Activated T-cell treated with anti-CD3 and anti-CD28 coated beads for 24 hours (primary cell): ENCODE measurements around the gene DPP10.

ENCODE experiments used
- DNase-seq: peaks from one replicate; pipeline ENCODE4 v3.0.0-alpha.2; 2020; ENCODE audit warnings: low read depth

DPP10 gene

DNA sequence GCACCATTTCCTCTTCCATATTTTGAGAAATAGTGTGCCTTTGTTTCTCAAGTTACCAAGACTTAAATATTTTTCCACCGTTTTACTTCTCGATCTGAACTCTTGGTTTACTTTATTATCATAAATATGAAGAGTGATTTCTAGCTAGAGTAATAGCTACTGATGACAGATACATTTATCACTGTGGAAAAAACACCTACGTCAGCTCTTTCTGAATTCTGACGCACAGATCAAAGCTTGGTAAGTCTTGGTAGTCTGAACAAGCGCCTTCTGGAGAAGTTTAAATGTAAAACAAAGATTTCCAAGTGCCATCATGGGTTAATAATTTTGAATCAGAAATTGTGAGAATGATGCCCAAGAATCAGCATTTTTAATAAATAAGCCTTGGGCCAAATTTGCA lies 367.7 kb downstream of the DPP10 start:
- no peak for DNase-seq

DNA sequence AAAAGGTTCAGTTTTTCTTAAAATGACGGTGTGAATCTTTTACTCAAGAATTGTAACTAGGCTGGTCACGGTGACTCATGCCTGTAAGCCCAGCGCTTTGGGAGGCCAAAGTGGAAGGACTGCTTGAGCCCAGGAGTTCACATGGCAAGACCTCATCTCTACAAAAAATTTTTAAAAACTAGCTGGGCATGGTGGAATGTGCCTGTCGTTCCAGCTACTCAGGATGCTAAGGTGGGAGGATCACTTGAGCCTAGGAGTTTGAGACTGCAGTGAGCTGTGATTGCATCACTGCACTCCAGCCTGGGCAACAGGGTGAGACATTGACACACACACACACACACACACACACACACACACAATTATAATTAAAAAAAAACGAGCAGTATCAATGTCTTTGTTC lies 369.8 kb downstream of the DPP10 start:
- DNase-seq: no peak

DNA sequence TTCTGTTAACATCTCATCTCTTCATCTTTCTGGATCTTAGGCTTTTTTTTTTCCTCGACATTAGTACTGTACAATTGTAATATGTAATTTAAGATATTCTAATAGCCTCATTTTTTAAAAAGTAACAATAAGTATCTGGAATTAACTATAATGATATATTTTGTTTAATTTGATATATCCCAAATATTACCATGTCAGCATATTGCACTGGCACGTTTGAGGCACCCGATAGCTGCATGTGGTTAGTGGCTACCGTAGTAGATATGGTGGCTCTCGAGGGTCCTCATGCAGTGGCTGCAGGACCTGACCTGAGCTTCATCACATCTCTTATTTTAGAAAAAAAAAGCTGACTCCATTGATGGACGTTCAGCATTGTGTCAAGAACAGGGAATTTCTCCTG lies 371.9 kb downstream of the DPP10 start:
- no peak for DNase-seq

DNA sequence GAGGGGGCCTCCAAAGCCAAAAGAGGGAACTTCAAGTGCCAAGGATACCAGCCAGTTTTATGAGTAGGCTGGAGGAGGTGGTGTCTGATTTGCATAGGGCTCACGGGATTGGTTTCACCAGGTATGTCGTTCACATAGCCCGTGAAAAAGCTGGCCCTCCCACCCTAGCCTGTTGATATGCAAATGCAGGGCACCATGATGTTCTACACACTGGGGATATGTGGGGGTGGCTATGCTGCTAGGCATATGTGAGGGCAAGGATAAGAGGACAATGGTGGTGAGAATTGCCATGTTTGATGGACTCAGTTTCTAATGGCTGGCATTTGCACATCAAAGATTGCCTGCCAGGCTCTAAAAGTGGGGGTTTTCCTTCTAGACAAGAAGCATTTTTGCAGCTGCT lies 378.6 kb downstream of the DPP10 start:
- no peak for DNase-seq

DNA sequence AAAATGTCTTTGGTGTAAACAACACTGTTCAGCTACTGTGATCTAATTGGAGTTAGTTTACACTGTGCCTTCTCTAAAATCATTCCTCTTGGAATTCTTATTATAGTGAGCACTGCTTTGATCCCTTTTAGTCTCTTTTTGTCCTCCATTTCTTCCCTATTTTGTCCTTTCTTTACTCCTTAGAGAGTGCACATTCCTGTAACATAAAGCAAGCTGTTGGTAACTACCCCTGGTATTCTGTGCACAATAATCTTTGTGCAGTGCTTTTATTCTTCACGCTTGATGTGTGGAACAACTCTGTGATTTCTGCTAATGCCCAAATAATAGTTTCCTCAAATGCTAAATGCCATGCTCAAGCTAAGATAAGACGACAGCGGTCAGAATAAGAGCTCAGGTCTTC lies 401.5 kb downstream of the DPP10 start:
- no peak for DNase-seq

DNA sequence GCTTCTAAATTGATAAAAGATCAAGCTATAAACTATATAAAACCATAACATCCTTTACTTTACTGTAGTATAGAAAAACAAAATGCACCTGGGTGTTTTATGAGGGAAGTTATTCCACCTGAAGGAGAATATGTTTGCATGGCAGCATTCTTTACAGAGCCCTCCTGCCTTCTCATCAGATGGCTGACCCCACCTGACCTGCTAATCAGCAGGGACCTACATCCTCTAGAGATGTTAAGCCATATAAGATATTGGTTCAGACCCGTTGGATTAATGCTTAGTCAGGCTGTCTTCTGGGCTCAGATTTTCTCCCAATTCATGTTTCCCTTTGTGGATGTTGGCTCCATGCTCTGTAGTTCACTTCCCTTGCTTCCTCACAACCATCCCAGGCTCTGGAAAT lies 414.8 kb downstream of the DPP10 start:
- no peak for DNase-seq

DNA sequence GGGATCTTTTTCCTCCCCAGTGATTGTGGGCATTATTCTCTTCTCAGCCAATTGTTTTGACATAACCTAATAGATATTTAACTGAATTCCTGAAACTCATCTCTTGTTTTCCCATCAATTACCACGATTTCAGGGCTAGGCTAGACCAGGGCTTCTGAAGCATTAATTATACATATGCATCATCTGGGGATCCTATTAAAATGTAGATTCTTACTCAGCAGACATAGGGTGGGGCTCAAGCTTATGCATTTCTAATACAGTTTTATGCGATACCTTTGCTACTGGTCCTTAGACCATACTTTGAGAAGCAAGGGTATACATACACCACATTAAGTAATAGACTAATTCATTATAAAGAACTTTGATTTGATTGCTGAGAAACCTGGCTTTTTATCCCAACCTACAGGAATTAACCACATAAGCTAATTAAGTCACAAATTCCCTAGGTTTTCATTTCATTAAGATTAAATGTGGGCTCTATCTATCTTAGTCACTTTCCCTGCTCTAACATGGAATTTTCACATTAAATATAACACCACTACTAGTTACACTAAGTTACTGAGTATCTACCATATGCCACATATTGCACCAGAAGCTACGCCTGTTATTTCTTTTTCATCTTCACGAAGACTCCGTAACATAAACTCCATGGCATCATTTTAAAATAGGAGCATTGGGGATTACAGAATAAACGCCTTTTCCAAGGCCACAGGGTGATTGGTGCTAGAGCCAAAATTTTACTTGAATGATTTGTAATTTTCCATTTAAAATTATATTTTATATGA lies 417.5 kb downstream of the DPP10 start:
- DNase-seq: no peak

DNA sequence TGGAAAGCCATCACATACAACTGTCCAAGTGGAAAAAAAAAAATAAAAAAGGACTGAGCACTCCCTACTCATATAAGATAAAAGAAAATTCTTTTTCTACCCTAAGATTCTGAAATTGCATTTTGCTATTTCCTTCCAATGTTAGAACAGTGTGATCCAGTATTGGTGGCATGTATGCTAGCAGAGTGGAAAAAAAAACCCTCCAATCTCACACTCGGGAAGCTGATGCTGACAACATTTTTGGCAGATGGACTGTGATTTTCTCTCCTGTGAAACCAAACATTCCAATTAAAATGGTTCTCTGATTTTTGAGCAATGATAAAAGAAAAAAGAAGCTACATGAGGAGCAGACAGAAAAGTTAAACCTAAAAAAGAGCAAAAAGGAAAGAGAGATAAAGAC lies 419.8 kb downstream of the DPP10 start:
- no peak for DNase-seq

DNA sequence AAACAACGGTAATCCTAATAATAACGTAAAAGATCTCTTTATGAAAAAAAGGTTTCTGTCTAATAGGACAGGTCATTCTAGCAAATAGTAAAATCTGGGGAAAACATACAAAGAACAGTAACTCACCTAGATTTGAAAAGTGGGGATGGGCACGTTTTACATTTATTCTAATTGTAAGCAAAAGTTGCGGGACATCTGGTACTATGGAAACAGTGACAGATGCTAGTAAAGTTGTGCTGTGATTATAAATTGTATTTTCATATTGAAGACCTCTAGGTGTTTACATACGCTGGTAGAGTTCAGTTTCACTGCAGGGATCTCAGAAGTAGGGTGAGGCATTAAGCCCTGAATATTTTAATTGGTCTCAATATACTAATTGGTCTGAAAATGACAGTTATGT lies 422.5 kb downstream of the DPP10 start:
- no peak for DNase-seq

DNA sequence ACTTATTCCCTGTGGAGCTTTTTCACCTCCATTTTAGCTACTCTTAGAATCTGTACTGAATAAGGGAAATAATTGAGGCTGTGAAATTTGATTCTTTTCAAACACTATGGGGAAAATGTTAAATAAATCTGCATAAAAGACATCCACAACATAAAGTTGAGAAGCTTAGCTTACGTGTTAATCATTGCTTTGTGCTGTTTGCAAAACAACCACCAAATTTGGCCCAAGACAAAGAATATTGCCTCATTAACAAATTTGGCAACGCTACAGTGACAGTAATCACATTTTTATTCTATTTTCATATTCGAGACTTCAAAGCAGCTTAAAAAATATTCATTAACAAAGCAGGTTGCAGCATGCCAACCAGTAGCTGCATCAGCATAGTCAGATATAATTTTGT lies 437.6 kb downstream of the DPP10 start:
- DNase-seq: no peak

DNA sequence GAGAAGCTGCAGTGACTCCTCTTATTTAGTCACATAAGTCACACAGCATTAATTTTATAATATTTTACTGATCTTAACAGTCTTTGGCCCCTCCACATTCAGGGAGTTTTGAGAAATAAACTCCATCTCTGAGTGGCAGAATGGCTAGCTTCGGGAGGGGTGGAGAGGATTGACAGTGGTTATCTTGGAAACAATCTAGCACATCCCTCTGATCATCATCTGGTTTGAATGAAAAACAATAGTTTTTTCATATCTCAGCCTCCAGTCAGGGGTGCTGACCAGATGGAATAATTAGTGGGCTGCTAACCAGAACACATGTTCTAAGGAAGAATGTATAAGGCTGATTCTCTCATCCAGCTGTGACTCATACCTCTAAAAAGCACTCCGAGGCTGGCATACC lies 477.5 kb downstream of the DPP10 start:
- DNase-seq: no peak

DNA sequence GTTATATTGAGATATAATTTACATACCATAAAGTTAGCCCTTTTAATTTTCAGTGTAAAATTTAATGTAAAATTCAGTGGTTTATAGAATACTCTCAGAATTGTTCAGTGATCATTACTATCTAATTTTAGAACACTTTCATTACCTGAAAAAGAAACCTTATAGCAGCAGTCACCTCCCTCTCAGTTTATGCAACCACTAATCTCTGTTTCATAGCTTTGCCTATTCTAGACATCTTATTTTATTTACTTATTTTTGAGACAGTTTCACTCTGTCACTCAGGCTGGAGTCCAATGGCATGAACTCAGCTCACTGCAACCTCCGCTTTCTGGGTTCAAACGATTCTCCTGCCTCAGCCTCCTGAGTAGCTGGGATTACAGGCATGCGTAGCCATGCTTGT lies 479.6 kb downstream of the DPP10 start:
- DNase-seq: no peak

DNA sequence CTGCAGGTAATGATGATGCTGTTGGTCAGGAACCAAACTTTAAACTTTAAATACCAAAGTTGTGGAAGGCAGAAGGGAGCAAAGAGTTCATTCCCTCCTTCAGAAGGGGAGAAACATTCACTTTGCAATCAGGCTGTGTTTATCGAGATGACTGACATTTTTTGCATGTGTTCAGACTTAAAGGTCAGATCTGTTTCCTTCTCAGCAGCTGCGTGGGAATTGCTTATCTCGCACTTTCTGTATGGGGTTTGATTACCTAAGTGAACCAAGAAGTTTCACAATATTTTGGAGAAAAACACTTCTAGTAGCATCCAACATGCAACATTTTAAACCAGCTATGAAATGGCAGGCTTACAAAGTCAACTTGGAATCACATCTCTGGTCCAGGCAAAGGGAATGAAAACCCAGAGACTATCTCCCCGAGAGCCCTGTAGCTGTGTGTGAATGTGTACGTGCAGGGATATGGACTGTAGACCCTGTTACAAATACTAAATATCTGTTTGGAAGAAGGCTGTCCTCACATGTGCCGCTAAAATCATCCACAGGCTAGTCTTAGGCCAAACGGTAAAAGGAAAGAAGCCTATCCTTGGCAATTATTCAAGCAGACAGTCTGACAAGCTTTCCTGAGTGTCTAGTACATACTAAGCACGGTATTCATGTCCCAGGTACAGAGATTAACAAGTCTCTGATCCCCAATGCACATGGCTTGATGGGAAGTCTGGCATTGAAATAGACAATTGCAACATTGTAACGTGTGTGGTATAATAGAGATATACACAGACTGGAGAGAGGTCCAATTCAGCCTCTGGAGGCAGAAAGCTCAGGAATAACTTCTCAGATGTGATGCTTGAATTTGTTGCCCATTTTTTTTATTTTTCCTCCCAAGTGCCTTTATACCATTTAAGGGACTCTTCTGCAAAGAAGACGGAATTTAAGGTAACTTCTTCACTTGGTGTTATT lies 483.1 kb downstream of the DPP10 start:
- no peak for DNase-seq

DNA sequence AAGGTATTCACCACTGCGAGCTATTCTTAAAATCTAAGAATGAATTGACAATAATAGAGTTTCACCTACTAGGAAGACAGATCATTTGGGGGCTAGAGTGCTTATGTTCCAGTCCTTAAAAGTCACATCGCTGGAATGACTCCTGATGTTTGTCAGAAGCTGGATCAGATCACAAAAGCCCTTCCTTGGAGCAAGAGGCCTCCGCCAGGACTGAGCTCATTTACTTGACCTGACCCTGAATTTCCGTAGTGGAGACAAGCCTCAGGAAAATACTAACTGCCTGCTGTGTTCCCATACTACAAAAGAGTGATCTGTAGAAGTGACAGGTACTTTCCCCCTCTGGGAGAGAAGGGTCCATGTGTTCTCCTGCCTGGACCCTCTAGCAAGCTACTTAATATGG lies 483.9 kb downstream of the DPP10 start:
- DNase-seq: no peak

DNA sequence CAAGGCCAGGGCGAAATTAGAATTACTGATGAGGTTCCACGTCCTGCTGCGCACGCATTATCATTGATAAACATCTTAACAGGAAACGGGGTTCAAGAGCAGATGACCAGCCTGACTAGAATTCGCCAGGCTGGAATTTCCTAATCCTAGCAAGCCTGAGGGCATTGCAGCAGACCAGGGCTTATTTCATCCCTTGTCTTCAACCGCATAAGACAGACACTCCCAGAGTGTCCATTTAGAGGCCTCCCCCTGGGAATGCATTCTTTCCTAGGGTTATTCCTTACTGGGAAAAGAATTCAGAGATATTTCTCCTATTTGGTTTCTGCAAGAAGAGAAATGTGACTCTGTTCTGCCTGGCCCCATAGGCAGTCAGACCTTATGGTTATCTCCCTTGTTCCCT lies 486.8 kb downstream of the DPP10 start:
- no peak for DNase-seq

DNA sequence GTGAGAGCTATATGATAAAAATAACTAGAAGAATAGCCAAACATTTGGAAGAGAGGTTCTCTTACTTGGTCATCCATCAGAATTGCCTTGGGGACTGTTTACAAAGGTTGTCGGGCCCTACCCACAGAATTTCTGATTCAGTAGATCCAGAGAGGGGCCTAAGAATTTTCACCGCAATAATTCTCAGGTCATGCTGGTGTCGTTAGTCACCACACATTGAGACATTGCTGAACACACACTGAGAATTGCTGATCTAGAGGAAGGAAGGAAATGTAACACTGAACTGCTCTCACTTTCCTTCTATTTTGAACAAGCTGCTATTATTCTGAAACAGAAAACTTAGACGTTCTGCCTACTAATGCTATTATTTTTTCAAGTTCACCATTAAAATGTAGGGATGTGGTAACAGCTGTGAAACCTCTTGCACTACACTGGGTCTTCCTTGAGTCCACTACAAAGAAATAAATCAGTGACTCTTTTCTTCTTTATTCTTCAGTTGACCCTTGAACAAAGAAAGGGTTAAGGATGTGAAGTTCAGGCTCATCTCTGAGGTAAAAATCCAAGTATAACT lies 491.3 kb downstream of the DPP10 start:
- DNase-seq: no peak

DNA sequence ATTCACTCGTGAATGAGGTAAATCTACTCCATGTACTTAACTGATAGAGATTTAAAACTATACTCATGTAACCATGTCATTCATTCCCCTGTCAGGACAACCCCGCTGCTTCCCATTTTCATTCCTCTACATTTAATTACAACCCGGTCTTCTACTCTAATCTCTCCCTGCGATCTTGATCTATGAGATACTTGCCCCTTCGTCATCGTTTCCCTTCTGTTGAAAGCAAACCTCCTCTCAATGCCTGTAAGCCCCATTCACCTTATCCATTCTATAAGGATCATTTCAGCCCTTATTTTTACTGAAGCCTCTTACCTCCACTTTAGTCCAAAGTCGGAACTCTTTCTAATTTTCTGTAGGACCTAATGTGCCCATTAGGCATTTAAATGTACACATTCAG lies 492.6 kb downstream of the DPP10 start:
- DNase-seq: no peak

DNA sequence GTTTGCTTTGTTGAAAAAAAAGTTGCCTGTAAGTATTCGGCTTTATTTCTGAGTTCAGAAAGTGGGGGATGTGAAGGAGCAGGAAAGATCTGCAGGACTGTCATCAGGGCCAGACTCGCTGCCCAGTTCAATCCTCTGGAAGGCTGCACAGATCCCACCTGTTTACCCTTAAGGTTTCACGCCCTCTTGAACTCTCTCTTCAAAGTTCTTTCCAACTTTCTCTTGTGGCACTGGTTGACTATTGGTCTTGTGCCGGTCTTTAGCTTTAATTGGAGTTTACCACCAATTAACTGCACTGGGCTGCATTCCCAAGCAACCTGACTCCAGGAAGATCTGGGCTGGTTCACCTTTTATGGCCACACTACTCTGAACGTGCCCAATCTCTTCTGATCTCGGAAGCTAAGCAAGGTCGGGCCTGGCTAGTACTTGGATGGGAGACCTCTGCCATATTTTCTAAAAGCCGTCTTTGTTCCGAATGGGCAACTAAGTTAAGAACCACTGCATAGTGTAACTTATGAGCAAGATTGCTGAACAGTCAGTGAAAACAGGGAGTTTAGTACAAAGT lies 495.0 kb downstream of the DPP10 start:
- DNase-seq: no peak

DNA sequence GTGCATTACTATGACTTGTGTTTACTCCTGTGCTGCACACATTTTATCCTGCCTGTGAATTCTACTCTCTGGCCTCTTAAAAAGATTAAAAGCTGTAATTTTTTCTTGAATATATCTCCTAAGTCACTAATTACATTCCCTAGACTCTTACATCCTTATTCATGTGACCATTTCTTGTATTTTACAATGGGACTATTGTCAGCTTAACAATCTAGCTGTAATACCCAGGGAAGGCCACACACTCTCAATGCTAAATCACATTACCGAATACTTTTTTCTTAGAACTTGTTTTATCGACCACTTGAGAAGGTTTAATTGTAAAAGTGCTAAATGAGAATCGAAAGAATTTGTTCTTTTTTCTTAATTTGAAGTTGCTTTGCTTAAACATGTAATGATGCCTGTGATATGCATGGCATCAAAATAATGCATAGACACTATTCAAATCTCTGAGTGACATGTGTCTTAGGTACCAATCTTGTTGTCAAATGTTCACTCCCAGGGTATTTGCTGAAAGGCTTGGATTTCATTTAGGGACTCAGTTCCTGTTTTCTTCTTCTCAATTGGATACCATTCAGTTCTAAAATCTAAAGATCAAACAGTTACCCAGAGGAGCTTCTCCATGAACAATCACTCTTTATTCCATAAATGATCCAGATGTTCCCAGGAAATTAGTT lies 498.5 kb downstream of the DPP10 start:
- DNase-seq: no peak

DNA sequence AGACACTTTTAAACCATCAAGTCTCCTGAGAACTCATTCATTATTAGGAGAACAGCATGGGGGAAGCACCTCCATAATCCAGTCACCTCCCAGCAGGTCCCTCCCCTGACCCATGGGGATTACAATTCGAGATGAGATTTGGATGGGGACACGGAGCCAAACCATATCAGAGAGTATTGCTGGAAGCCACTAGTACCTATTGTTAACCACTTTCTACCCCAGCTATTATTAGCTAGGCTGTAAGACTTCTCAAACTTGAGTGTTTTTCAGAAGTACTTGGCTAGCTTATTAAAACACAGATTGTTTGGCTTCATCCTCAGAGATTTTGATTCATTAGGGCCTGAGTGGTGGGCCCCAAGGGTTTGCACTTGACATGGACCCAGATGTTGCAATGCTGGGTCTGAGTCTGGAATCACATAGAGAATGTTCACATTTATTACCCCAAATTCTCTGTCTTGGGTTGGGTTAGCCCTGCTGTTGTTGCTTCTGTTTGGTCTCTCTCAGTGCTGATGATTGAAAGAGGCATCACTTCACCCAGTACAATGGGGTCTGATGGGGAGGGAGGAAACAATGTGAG lies 506.9 kb downstream of the DPP10 start:
- DNase-seq: no peak

DNA sequence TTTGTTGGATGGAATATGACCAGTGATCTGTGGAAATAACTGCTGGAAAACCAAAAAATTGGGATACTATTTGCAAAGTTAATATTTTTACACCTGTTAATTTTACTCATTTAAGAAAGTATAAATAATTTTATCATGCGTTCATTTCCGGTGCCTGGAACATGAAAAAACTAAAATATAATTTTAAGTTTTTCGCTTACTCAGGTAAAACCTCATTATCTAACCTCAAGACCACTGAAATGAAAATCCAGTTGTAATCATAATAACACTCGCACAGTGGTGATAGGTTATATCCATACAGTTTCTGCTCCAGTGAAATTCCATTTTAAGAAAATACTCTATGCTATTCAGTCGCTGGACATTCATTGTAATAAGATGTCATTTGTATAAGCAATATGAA lies 517.9 kb downstream of the DPP10 start:
- no peak for DNase-seq

DNA sequence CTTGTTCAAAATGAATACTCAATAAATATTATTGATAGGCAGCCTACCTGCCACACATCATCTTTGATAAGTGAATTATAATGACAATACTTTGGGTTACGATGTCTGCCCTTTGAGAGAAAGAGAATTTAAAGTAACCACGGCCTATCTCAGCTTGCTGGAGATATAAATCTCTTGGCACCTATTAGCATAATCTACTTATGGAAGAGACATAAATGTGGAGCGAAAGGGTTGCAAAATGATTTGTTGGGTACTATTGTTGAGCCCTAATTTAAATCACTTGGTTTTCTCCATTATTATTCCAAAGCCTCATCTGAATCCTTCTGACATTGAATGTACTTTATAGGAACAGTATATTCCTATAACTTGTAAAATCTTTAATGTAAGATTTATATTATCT lies 520.1 kb downstream of the DPP10 start:
- no peak for DNase-seq
